Measurements from ENCODE around the gene ASPSCR1. TPM values are rescaled to one million over a fixed set of nuclear protein-coding genes. Genes with fewer than 3 reads are reported as not detected.

ASPSCR1 gene
- total and polyA plus RNA-seq, 2 donors from 2014 or later = 35.2 to 57.5 TPM

- intact Hi-C loops (cut with DNase I) = no loop called here
- Histone ChIP-seq H3K9me3 (ENCODE audit: control insufficient read depth in 2 of 3, insufficient read depth in 1 of 3, low read length in 3 of 3) (no peaks in the 10 kb centered on the region), H3K9ac (ENCODE audit: low read length in 3 of 3) (no peak overlapping the region), H3K27me3 (ENCODE audit: control insufficient read depth, insufficient read depth, low read length) (peaks cover 10% of the 10 kb centered on the region), H3K27ac (ENCODE audit: low read depth in 2 of 2, low read length in 2 of 2) (no peak overlapping the region), H3K36me3 (ENCODE audit: control insufficient read depth in 2 of 3, insufficient read depth in 3 of 3, low read length in 3 of 3) (no peaks in the 10 kb centered on the region), H3K4me1 (ENCODE audit: control insufficient read depth in 2 of 3, insufficient read depth in 2 of 3, low read depth in 1 of 3, low read length in 3 of 3) (peaks cover 0 to 3% (median 0%) of the 10 kb centered on the region in 3 donors), H3K4me3 (ENCODE audit: low read length in 3 of 3) (no peak overlapping the region)
- TF ChIP-seq, protein P1, sequence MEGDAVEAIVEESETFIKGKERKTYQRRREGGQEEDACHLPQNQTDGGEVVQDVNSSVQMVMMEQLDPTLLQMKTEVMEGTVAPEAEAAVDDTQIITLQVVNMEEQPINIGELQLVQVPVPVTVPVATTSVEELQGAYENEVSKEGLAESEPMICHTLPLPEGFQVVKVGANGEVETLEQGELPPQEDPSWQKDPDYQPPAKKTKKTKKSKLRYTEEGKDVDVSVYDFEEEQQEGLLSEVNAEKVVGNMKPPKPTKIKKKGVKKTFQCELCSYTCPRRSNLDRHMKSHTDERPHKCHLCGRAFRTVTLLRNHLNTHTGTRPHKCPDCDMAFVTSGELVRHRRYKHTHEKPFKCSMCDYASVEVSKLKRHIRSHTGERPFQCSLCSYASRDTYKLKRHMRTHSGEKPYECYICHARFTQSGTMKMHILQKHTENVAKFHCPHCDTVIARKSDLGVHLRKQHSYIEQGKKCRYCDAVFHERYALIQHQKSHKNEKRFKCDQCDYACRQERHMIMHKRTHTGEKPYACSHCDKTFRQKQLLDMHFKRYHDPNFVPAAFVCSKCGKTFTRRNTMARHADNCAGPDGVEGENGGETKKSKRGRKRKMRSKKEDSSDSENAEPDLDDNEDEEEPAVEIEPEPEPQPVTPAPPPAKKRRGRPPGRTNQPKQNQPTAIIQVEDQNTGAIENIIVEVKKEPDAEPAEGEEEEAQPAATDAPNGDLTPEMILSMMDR (IDR thresholded peaks at IDR 0.05; ENCODE audit: borderline replicate concordance, extremely low read depth, insufficient read depth) = no peak
- FAIRE-seq (no peak), DNase-seq (no peak)
These were observed 20.5 kb upstream of the ASPSCR1 start for GRCh38 chr17:81956607-81957589.

- Histone ChIP-seq H3K27ac (ENCODE audit: low read depth in 2 of 2, low read length in 2 of 2) (no peak overlapping the region), H3K4me3 (ENCODE audit: low read length in 3 of 3) (no peak overlapping the region), H3K9ac (ENCODE audit: low read length in 3 of 3) (no peak overlapping the region), H3K4me1 (ENCODE audit: control insufficient read depth in 2 of 3, insufficient read depth in 2 of 3, low read depth in 1 of 3, low read length in 3 of 3) (peaks cover 0 to 3% (median 0%) of the 10 kb centered on the region in 3 donors), H3K9me3 (ENCODE audit: control insufficient read depth in 2 of 3, insufficient read depth in 1 of 3, low read length in 3 of 3) (no peaks in the 10 kb centered on the region), H3K27me3 (ENCODE audit: control insufficient read depth, insufficient read depth, low read length) (peaks cover 10% of the 10 kb centered on the region), H3K36me3 (ENCODE audit: control insufficient read depth in 2 of 3, insufficient read depth in 3 of 3, low read length in 3 of 3) (no peaks in the 10 kb centered on the region)
- intact Hi-C loops (cut with DNase I) = no loop called here
- no peak for DNase-seq
- TF ChIP-seq, protein P1 (IDR thresholded peaks at IDR 0.05; ENCODE audit: borderline replicate concordance, extremely low read depth, insufficient read depth) = no peak
- FAIRE-seq = no peak
These were observed 19.6 kb upstream of the ASPSCR1 start for GRCh38 chr17:81957691-81958432.

DNA sequence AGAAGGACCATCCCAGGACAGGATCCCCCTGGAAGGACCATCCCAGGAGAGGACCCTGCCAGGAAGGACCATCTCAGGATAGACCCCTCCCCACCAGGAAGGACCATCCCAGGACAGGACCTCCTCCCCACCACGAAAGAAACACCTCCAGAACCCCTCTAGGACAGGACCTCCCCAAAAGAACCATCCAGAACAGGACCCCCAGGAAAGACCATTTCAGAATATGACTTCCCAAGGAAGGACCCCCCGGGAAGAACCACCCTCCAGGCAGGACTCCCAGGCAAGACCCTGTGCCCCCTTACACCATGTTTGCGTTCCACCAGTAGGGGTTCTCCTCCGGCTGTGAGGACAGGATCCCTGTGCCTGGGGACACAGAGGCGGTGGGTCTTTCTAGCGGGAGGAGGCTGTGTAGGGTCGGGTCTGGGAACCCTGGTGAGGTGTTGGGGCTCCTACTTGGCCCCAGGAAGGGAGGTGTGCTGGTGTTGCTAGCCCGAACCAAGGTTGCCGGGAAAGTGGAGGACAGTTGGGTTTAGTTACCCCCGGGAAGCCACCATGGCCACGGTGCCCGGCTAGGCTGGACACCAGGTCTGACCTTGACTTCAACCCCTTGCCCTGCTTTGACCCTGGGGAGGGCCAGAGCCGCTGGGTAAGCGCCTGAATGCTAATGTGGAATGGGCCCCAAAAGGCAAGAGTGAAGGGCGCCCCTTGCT is 18.6 kb upstream of the ASPSCR1 start:
- Histone ChIP-seq H3K4me3 (ENCODE audit: low read length in 3 of 3) (no peak overlapping the region), H3K36me3 (ENCODE audit: control insufficient read depth in 2 of 3, insufficient read depth in 3 of 3, low read length in 3 of 3) (no peaks in the 10 kb centered on the region), H3K9ac (ENCODE audit: low read length in 3 of 3) (no peak overlapping the region), H3K27me3 (ENCODE audit: control insufficient read depth, insufficient read depth, low read length) (peaks cover 13% of the 10 kb centered on the region), H3K27ac (ENCODE audit: low read depth in 2 of 2, low read length in 2 of 2) (no peak overlapping the region), H3K9me3 (ENCODE audit: control insufficient read depth in 2 of 3, insufficient read depth in 1 of 3, low read length in 3 of 3) (no peaks in the 10 kb centered on the region), H3K4me1 (ENCODE audit: control insufficient read depth in 2 of 3, insufficient read depth in 2 of 3, low read depth in 1 of 3, low read length in 3 of 3) (peaks cover 0 to 3% (median 0%) of the 10 kb centered on the region in 3 donors)
- intact Hi-C loops (cut with DNase I) = no loop called here
- TF ChIP-seq, protein P1 (IDR thresholded peaks at IDR 0.05; ENCODE audit: borderline replicate concordance, extremely low read depth, insufficient read depth) = no peak
- FAIRE-seq (no peak), DNase-seq (no peak)

All from kidney (tissue), 14 donors.